Measurements from ENCODE around the gene ARHGEF9.

DNA sequence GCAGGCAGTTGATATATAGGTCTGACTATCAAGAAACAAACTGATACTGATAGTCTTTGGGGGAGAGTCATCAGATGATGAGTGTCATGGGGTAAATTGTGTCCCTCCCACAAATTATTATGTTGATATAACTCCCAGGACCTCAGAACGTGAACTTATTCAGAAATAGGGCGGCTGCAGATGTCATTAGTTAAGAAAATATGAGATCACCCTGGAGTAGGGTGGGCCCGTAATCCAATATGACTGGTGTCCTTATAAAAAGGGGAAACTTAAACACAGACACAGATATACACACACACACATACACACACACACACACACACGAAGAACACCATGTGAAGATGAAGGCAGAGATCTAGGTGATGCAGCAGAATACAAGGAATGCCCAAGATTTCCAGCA is 32.7 kb upstream of the ARHGEF9 start:
- TF ChIP-seq CTCF (IDR thresholded peaks at IDR 0.05 in 8 of 11, conservative IDR thresholded peaks at IDR 0.05 in 3 of 11) (no peak), POLR2AphosphoS5 (IDR thresholded peaks at IDR 0.05) (no peak), POLR2A (IDR thresholded peaks at IDR 0.05) (no peak)
